ENCODE results near the gene FOXJ1.

Gene FOXJ1

GRCh38 chr17:76140661-76141211 lies 309 bp downstream of the FOXJ1 start:
- DNase-seq = no peak

GRCh38 chr17:76139801-76140660 lies 1.0 kb downstream of the FOXJ1 start:
- DNase-seq = no peak

GRCh38 chr17:76138896-76139752 lies 1.9 kb downstream of the FOXJ1 start:
- DNase-seq = no peak

GRCh38 chr17:76138234-76138895 lies 2.7 kb downstream of the FOXJ1 start:
- no peak for DNase-seq

- DNase-seq = no peak
Observed at GRCh38 chr17:76137351-76138233, 3.5 kb downstream of the FOXJ1 start.

GRCh38 chr17:76137001-76137350 lies 4.1 kb downstream of the FOXJ1 start:
- no peak for DNase-seq

GRCh38 chr17:76136276-76137000 lies 4.6 kb downstream of the FOXJ1 start:
- DNase-seq = no peak

- no peak for DNase-seq
Observed at GRCh38 chr17:76135810-76136188, 5.2 kb downstream of the FOXJ1 start.

GRCh38 chr17:76134911-76135809 lies 5.9 kb downstream of the FOXJ1 start:
- no peak for DNase-seq

- DNase-seq = no peak
Observed at GRCh38 chr17:76132574-76133338, 8.3 kb downstream of the FOXJ1 start.

- DNase-seq = no peak
Observed at GRCh38 chr17:76131692-76132573, 9.1 kb downstream of the FOXJ1 start.

- DNase-seq = no peak
Observed at GRCh38 chr17:76131051-76131691, 9.9 kb downstream of the FOXJ1 start.

- DNase-seq = no peak
Observed at GRCh38 chr17:76130473-76130872, 10.6 kb downstream of the FOXJ1 start.

- DNase-seq = no peak
Observed at GRCh38 chr17:76125922-76126321, 15.1 kb downstream of the FOXJ1 start.

GRCh38 chr17:76125391-76125675 lies 15.7 kb downstream of the FOXJ1 start:
- no peak for DNase-seq

GRCh38 chr17:76124582-76125390 lies 16.3 kb downstream of the FOXJ1 start:
- no peak for DNase-seq
